Upper lobe of left lung (tissue), 4 donors: Measurements from ENCODE around the gene GRIA1.

Experiments used
- POLR2A ChIP-seq, 4 donors: fragments of 450-650 bp; IDR thresholded peaks; one replicate each; pipeline ENCODE4 v1.5.1; 2016 to 2017; ENCODE audit warnings: antibody characterized with exemption in 4 of 4, mild to moderate bottlenecking in 2 of 4
- TF ChIP-seq, protein P1 (sequence below), 6 experiments: fragments of 450-650 bp in 4 of 6; fragments of 200-600 bp in 2 of 6; sonication (generic) in 2 of 6; IDR thresholded peaks; one replicate each; pipeline ENCODE4 v1.5.1; 2016 to 2019; ENCODE audit warnings: antibody characterized with exemption in 6 of 6

DNA sequence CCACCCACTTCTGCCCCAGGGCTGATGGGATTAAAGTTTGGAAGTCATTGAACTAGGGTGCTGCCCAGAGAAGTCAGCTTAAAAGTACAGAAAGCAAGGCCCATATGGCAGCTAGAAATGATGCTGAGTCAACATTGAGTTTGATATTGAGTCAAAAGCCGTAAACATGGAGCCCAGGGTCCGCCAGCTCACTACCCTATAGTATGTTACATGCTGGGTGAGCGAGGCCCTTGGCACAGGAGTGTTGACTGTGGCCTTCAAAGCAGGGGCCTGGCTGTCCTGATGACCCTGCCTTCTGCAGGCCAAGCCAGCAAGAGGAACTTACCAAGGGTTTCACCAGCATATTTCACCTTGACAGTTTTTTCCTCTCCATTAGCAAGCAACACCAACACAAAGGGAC is 222.5 kb downstream of the GRIA1 start:
- TF ChIP-seq, protein P1, sequence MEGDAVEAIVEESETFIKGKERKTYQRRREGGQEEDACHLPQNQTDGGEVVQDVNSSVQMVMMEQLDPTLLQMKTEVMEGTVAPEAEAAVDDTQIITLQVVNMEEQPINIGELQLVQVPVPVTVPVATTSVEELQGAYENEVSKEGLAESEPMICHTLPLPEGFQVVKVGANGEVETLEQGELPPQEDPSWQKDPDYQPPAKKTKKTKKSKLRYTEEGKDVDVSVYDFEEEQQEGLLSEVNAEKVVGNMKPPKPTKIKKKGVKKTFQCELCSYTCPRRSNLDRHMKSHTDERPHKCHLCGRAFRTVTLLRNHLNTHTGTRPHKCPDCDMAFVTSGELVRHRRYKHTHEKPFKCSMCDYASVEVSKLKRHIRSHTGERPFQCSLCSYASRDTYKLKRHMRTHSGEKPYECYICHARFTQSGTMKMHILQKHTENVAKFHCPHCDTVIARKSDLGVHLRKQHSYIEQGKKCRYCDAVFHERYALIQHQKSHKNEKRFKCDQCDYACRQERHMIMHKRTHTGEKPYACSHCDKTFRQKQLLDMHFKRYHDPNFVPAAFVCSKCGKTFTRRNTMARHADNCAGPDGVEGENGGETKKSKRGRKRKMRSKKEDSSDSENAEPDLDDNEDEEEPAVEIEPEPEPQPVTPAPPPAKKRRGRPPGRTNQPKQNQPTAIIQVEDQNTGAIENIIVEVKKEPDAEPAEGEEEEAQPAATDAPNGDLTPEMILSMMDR (IDR thresholded peaks at IDR 0.05) = no peak
- no peak for TF ChIP-seq POLR2A (IDR thresholded peaks at IDR 0.05)
